A673 (cell line): ENCODE data around the gene PSENEN. TPM values are rescaled to one million over a fixed set of nuclear protein-coding genes. Genes with fewer than 3 reads are reported as not detected.

Experiments
- BruUV-seq: library from RNA; stranded (reverse); fragments of 400-500 nt; replicated peaks from 2 replicates; lab custom pipeline; 2021; lab: Mats Ljungman, UMichigan
- CTCF ChIA-PET: fragments of 300-600 bp; sonication (Branson Sonifier 250); formaldehyde crosslinking; loops from one replicate; lab custom pipeline; 2022; ENCODE audit warnings: antibody characterized with exemption; lab: Charles Lee
- POLR2A ChIA-PET: fragments of 300-600 bp; sonication (Branson Sonifier 250); formaldehyde crosslinking; loops from one replicate; lab custom pipeline; 2022; ENCODE audit warnings: antibody characterized with exemption; ENCODE audit not compliant: low non-redundant PET; lab: Charles Lee
- DNase-seq: peaks from one replicate; pipeline ENCODE4 v3.0.0-alpha.2; 2015; ENCODE audit warnings: low spot score
- H3K27ac ChIP-seq: fragments of 200-600 bp; sonication (generic); 2 replicates; pipeline ENCODE4 v1.5.1; 2016; ENCODE audit warnings: mixed run types, low read depth, mild to moderate bottlenecking, mixed read lengths, antibody characterized with exemption, low read length; ENCODE audit not compliant: poor library complexity, severe bottlenecking
- H3K27me3 ChIP-seq: fragments of 200-600 bp; sonication (generic); replicated peaks from 2 replicates; pipeline ENCODE4 v1.6.1; 2017; ENCODE audit warnings: mixed run types, low read depth, mild to moderate bottlenecking, mixed read lengths, antibody characterized with exemption, low read length; ENCODE audit not compliant: insufficient read depth, poor library complexity
- H3K36me3 ChIP-seq: fragments of 200-600 bp; sonication (generic); 2 replicates; pipeline ENCODE4 v1.6.1; 2016; ENCODE audit warnings: mixed run types, mild to moderate bottlenecking, mixed read lengths, antibody characterized with exemption, low read length; ENCODE audit not compliant: insufficient read depth, poor library complexity, severe bottlenecking
- H3K4me1 ChIP-seq: fragments of 200-600 bp; sonication (generic); 2 replicates; pipeline ENCODE4 v1.6.1; 2017; ENCODE audit warnings: mixed run types, mild to moderate bottlenecking, mixed read lengths, antibody characterized with exemption, low read length; ENCODE audit not compliant: insufficient read depth, poor library complexity, severe bottlenecking
- H3K4me3 ChIP-seq: fragments of 200-600 bp; sonication (generic); 2 replicates; pipeline ENCODE4 v1.5.1; 2016; ENCODE audit warnings: low read depth, mixed run types, mild to moderate bottlenecking, mixed read lengths, low read length; ENCODE audit not compliant: poor library complexity, severe bottlenecking
- H3K9me3 ChIP-seq: fragments of 200-600 bp; sonication (generic); 2 replicates; pipeline ENCODE4 v1.6.1; 2016; ENCODE audit warnings: mixed run types, low read depth, mild to moderate bottlenecking, mixed read lengths, antibody characterized with exemption, low read length; ENCODE audit not compliant: poor library complexity, severe bottlenecking
- EZH2 ChIP-seq: fragments of 200-600 bp; sonication (generic); IDR thresholded peaks from 2 replicates; pipeline ENCODE4 v1.6.1; 2017; ENCODE audit warnings: borderline replicate concordance, low read depth, mild to moderate bottlenecking, mixed read lengths, antibody characterized with exemption, low read length; ENCODE audit not compliant: poor library complexity, severe bottlenecking
- intact Hi-C: fragments of 100-400 bp; cut with micrococcal nuclease; formaldehyde crosslinking; loops from one replicate; pipeline ENCODE4 v1.10.0; 2022; ENCODE audit not compliant: unreplicated experiment
- total RNA-seq: library from RNA; stranded (reverse); gene quantifications from 2 replicates; pipeline ENCODE4 v1.2.3, GENCODE V29; 2021
- TF ChIP-seq, protein P1 (sequence below): fragments of 300-800, 200-600 bp; sonication (generic); conservative IDR thresholded peaks from 2 replicates; pipeline ENCODE4 v1.5.1; 2017; ENCODE audit warnings: low read depth, mild to moderate bottlenecking, antibody characterized with exemption, low read length, moderate library complexity, mixed read lengths

The PSENEN gene
- total RNA-seq, 1 experiment from 2014 or later: 58.8 TPM

GRCh38 chr19:35764432-35765315, 19.2 kb downstream of the PSENEN start:
- no TSS peak for BruUV-seq
- Histone ChIP-seq H3K27ac (no peak overlapping the region), H3K4me1 (no peaks in the 10 kb centered on the region), H3K36me3 (peaks cover 37% of the 10 kb centered on the region), H3K4me3 (no peak overlapping the region), H3K27me3 (no peaks in the 10 kb centered on the region), H3K9me3 (no peaks in the 10 kb centered on the region)
- ChIA-PET POLR2A (no interaction called here), CTCF (no interaction called here)
- intact Hi-C loops: no loop called here
- DNase-seq: no peak
- TF ChIP-seq, protein P1, sequence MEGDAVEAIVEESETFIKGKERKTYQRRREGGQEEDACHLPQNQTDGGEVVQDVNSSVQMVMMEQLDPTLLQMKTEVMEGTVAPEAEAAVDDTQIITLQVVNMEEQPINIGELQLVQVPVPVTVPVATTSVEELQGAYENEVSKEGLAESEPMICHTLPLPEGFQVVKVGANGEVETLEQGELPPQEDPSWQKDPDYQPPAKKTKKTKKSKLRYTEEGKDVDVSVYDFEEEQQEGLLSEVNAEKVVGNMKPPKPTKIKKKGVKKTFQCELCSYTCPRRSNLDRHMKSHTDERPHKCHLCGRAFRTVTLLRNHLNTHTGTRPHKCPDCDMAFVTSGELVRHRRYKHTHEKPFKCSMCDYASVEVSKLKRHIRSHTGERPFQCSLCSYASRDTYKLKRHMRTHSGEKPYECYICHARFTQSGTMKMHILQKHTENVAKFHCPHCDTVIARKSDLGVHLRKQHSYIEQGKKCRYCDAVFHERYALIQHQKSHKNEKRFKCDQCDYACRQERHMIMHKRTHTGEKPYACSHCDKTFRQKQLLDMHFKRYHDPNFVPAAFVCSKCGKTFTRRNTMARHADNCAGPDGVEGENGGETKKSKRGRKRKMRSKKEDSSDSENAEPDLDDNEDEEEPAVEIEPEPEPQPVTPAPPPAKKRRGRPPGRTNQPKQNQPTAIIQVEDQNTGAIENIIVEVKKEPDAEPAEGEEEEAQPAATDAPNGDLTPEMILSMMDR: no peak
- no peak for TF ChIP-seq EZH2

DNA sequence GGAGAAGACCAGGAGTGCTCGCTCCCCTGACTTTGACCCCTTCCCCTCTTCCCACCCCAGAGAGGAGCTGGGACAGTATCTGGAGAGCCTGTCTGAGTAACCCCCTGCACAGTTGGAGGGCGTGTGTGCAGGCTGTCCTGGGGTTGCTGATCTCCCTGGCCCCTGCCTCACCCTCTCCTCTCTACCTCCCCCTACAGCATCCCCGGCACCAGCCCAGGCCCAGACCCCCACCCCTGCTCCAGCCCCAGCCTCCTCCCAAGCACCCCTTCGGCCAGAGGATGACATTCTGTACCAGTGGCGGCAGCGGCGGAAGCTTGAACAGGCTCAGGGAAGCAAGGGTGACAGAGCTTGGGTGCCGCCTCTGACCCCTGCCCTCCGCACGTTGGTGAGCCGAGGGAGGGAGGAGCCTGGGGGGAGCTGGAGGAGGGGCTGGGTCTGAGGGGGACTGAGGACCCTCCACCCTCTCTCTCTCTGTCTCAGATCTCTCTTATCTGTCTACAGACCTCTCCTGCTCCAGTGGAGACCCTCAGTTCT, 21.2 kb downstream of the PSENEN start:
- Histone ChIP-seq H3K4me3 (no peak overlapping the region), H3K36me3 (peaks cover 21% of the 10 kb centered on the region), H3K9me3 (no peaks in the 10 kb centered on the region), H3K27ac (no peak overlapping the region), H3K27me3 (no peaks in the 10 kb centered on the region), H3K4me1 (no peaks in the 10 kb centered on the region)
- no peak for DNase-seq
- ChIA-PET POLR2A (no interaction called here), CTCF (no interaction called here)
- no TSS peak for BruUV-seq
- intact Hi-C loops: no loop called here
- no peak for TF ChIP-seq EZH2
- TF ChIP-seq, protein P1: no peak

- POLR2A ChIA-PET: no interaction called here
- Histone ChIP-seq H3K27me3 (no peaks in the 10 kb centered on the region), H3K27ac (no peak overlapping the region), H3K4me1 (no peaks in the 10 kb centered on the region), H3K36me3 (peaks cover 14% of the 10 kb centered on the region), H3K9me3 (no peaks in the 10 kb centered on the region), H3K4me3 (no peak overlapping the region)
- intact Hi-C loops: no loop called here
- CTCF ChIA-PET: no interaction called here
- TF ChIP-seq, protein P1: no peak
- TF ChIP-seq EZH2: no peak
- DNase-seq: no peak
- no TSS peak for BruUV-seq
Observed at GRCh38 chr19:35767288-35768081, 22.0 kb downstream of the PSENEN start.
